Measurements from ENCODE around the gene FYN.
"Not testable (repeated sequence)": the region's sequence is repeated elsewhere in the genome, so short reads cannot be mapped to it uniquely, and the experiment has no call there.

FYN gene

GRCh38 chr6:111789598-111789997 is 83.7 kb downstream of the FYN start:
- DNase-seq (ENCODE audit: low read depth): no peak

GRCh38 chr6:111788379-111789276 is 84.6 kb downstream of the FYN start:
- no peak for DNase-seq (ENCODE audit: low read depth)

- DNase-seq (ENCODE audit: low read depth): not testable (repeated sequence)
These were observed 87.1 kb downstream of the FYN start for GRCh38 chr6:111786151-111786550.

- DNase-seq (ENCODE audit: low read depth): no peak
These were observed 88.8 kb downstream of the FYN start for GRCh38 chr6:111784433-111784832.

GRCh38 chr6:111782887-111783466 is 90.3 kb downstream of the FYN start:
- no peak for DNase-seq (ENCODE audit: low read depth)

- DNase-seq (ENCODE audit: low read depth): no peak
These were observed 91.0 kb downstream of the FYN start for GRCh38 chr6:111782192-111782809.

GRCh38 chr6:111781041-111781708 is 92.1 kb downstream of the FYN start:
- no peak for DNase-seq (ENCODE audit: low read depth)

GRCh38 chr6:111780393-111780792 is 92.9 kb downstream of the FYN start:
- no peak for DNase-seq (ENCODE audit: low read depth)

GRCh38 chr6:111779660-111780059 is 93.6 kb downstream of the FYN start:
- no peak for DNase-seq (ENCODE audit: low read depth)

GRCh38 chr6:111779031-111779430 is 94.2 kb downstream of the FYN start:
- no peak for DNase-seq (ENCODE audit: low read depth)

- DNase-seq (ENCODE audit: low read depth): no peak
These were observed 95.9 kb downstream of the FYN start for GRCh38 chr6:111777357-111777756.

- no peak for DNase-seq (ENCODE audit: low read depth)
These were observed 96.7 kb downstream of the FYN start for GRCh38 chr6:111776236-111777221.

GRCh38 chr6:111775145-111775922 is 97.9 kb downstream of the FYN start:
- no peak for DNase-seq (ENCODE audit: low read depth)

- no peak for DNase-seq (ENCODE audit: low read depth)
These were observed 98.9 kb downstream of the FYN start for GRCh38 chr6:111774346-111774703.

- DNase-seq (ENCODE audit: low read depth): no peak
These were observed 99.5 kb downstream of the FYN start for GRCh38 chr6:111773501-111774345.

GRCh38 chr6:111772381-111772780 is 100.9 kb downstream of the FYN start:
- DNase-seq (ENCODE audit: low read depth): no peak

- no peak for DNase-seq (ENCODE audit: low read depth)
These were observed 101.6 kb downstream of the FYN start for GRCh38 chr6:111771629-111772028.

- DNase-seq (ENCODE audit: low read depth): no peak
These were observed 102.2 kb downstream of the FYN start for GRCh38 chr6:111771094-111771432.

GRCh38 chr6:111770263-111771093 is 102.8 kb downstream of the FYN start:
- DNase-seq (ENCODE audit: low read depth): no peak

All from activated gamma-delta T cell treated with anti-CD3 and anti-CD28 coated beads, Interleukin-2, amount 50 U/mL, for 16 hours (primary cell).